Prostate gland (tissue), 2 donors: Measurements from ENCODE around the gene TLR10. TPM values are rescaled to one million over a fixed set of nuclear protein-coding genes. Genes with fewer than 3 reads are reported as not detected.
A peak's percentile ranks its signal among the peaks of the same experiment; 100 is the strongest.

Source experiments
- DNase-seq: peaks from one replicate; pipeline ENCODE4 v3.0.0-alpha.2; 2019; ENCODE audit warnings: low spot score
- H3K27ac ChIP-seq, 2 donors: fragments of 200-600 bp; sonication (generic); 2 replicates each; pipeline ENCODE4 v1.5.1; 2017 to 2019
- H3K27me3 ChIP-seq: fragments of 200-600 bp; sonication (generic); replicated peaks from 2 replicates; pipeline ENCODE4 v1.5.1; 2019; ENCODE audit not compliant: insufficient read depth
- H3K36me3 ChIP-seq, 2 donors: fragments of 200-600 bp; sonication (generic); 1 replicate in 1 of 2; 2 replicates in 1 of 2; pipeline versions ENCODE4 v1.5.1 to v1.8.1; 2017 to 2019
- H3K4me1 ChIP-seq: fragments of 200-600 bp; sonication (generic); replicated peaks from 2 replicates; pipeline ENCODE4 v1.5.1; 2019
- H3K4me3 ChIP-seq, 2 donors: fragments of 200-600 bp; sonication (generic); 2 replicates each; pipeline ENCODE4 v1.5.1; 2017 to 2019
- H3K9me3 ChIP-seq: fragments of 200-600 bp; sonication (generic); 2 replicates; pipeline ENCODE4 v1.5.1; 2017
- POLR2A ChIP-seq: fragments of 450-650 bp; IDR thresholded peaks from one replicate; pipeline ENCODE4 v1.6.1; 2016; ENCODE audit warnings: antibody characterized with exemption, mild to moderate bottlenecking
- POLR2AphosphoS5 ChIP-seq: sonication (generic); formaldehyde crosslinking; IDR thresholded peaks from one replicate; pipeline ENCODE4 v1.6.1; 2017; ENCODE audit warnings: antibody characterized with exemption
- WGBS: methylation state at CpG from one replicate; pipeline ENCODE4 v1.1.5; 2018; 5-methylcytosine and 5-hydroxymethylcytosine counted together
- intact Hi-C: fragments of 100-400 bp; cut with DNase I; formaldehyde crosslinking; loops from one replicate; pipeline ENCODE4 v1.14.2; 2022
- total RNA-seq, 2 donors: library from RNA; depleted of rRNA; stranded (reverse); fragments of >200 nt; gene quantifications; one replicate each; pipeline ENCODE4 v1.1.0, GENCODE V29; 2016
- TF ChIP-seq, protein P1 (sequence below), 4 experiments: fragments of 200-600 bp in 2 of 4; fragments of 450-650 bp in 2 of 4; sonication (generic) in 2 of 4; IDR thresholded peaks; 1 replicate in 3 of 4; 2 replicates in 1 of 4; pipeline ENCODE4 v1.5.1; 2016 to 2019; ENCODE audit warnings: antibody characterized with exemption in 4 of 4, mild to moderate bottlenecking in 2 of 4, moderate library complexity in 2 of 4

TLR10 gene
- total RNA-seq, 2 donors from 2014 or later, result 0.14 to 0.68 TPM

GRCh38 chr4:38822748-38823303 is 40.0 kb upstream of the TLR10 start:
- Histone ChIP-seq H3K27ac (no peak overlapping the region), H3K4me1 (no peaks in the 10 kb centered on the region), H3K36me3 (no peaks in the 10 kb centered on the region), H3K9me3 (no peaks in the 10 kb centered on the region), H3K4me3 (no peak overlapping the region), H3K27me3 (no peaks in the 10 kb centered on the region)
- 93% methylated on average over 5 of the region's 5 CpGs for WGBS
- DNase-seq, result no peak
- TF ChIP-seq, protein P1, sequence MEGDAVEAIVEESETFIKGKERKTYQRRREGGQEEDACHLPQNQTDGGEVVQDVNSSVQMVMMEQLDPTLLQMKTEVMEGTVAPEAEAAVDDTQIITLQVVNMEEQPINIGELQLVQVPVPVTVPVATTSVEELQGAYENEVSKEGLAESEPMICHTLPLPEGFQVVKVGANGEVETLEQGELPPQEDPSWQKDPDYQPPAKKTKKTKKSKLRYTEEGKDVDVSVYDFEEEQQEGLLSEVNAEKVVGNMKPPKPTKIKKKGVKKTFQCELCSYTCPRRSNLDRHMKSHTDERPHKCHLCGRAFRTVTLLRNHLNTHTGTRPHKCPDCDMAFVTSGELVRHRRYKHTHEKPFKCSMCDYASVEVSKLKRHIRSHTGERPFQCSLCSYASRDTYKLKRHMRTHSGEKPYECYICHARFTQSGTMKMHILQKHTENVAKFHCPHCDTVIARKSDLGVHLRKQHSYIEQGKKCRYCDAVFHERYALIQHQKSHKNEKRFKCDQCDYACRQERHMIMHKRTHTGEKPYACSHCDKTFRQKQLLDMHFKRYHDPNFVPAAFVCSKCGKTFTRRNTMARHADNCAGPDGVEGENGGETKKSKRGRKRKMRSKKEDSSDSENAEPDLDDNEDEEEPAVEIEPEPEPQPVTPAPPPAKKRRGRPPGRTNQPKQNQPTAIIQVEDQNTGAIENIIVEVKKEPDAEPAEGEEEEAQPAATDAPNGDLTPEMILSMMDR (IDR thresholded peaks at IDR 0.05), result no peak
- no peak for TF ChIP-seq POLR2A
- intact Hi-C loops, result no loop called here

DNA sequence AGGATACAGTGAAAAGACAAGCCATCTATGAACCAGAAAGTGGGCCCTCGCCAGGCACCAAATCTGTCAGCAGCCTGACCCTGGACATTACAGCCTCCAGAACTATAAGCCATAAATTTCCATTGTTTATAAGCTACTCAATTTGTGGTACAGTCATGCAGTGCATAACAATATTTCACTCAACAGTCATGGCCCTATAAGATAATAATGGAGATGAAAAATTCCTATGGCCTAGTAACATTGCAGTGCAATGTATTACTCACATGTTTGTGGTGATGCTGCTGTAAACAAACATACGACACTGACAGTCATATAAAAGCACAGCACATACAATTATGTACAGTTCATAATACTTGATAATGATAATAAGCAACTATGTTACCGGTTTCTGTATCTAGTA is 38.9 kb upstream of the TLR10 start:
- no peaks in the 10 kb centered on the region for H3K27me3 ChIP-seq
- H3K4me1 ChIP-seq, result no peaks in the 10 kb centered on the region
- no peaks in the 10 kb centered on the region for H3K9me3 ChIP-seq
- no peaks in the 10 kb centered on the region for H3K36me3 ChIP-seq
- no peak overlapping the region for H3K27ac ChIP-seq
- no peak overlapping the region for H3K4me3 ChIP-seq
- TF ChIP-seq POLR2AphosphoS5, result no peak
- TF ChIP-seq POLR2A, result no peak
- TF ChIP-seq, protein P1 (IDR thresholded peaks at IDR 0.05), result no peak
- intact Hi-C loops, result no loop called here
- WGBS, result 88% methylated on average over 3 of the region's 3 CpGs
- no peak for DNase-seq

DNA sequence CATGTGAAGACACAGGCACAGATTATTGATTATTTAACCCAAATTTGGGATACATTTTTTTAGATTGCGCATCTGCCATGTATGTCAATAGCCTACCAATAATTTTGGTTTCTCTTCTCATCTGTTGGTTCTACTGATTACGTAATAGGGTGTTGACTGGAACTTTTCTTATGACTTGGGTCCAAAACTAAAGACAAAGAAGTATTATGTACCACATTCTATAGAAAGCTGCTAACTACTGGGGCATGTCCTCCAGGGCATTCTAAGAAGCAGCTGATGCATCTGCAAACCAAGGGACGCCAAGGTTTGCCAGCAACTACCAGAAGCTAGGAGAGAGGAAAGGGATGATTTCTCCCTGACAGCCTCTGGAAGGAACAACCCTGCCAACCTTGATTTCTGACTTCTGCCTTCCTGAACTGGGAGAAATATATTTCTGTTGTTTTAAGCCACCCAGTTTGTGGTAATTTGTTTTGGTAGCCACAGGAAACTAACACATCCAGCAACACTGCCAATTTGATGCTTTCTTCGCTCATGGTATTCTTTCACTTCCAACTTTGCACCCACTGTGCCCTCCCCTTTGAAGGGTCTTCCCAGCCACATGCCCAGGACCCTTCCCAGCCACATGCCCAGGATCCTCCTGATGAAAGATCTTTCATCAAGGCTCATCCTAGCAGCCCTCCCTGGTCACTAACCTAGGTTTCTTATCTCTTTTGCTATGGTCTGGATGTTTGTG is 37.7 kb upstream of the TLR10 start:
- Histone ChIP-seq H3K4me3 (no peak overlapping the region), H3K9me3 (no peaks in the 10 kb centered on the region), H3K27ac (no peak overlapping the region), H3K36me3 (no peaks in the 10 kb centered on the region), H3K27me3 (no peaks in the 10 kb centered on the region), H3K4me1 (no peaks in the 10 kb centered on the region)
- no peak for DNase-seq
- intact Hi-C loops, result no loop called here
- WGBS, result 87% methylated on average over 4 of the region's 4 CpGs
- TF ChIP-seq POLR2A (no peak), POLR2AphosphoS5 (no peak)
- TF ChIP-seq, protein P1 (IDR thresholded peaks at IDR 0.05), result no peak

DNA sequence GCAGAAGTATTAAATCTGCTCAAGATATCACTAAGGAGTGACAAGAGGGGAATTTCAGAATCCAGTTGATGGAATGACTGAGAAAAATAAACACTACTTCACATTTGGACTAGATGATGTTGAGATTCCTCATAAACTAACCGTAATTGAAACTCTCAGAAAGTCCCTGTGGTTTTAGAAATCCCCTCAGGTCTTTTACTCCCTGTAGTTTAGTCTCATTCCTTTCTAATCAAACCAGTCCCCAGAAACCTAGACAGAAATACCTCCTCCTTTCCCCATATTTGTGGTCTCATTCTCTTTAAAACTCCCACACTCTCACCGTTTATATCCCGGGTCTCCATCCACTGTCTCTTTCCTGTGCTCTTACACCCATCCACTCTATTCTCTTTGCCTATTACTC is 36.8 kb upstream of the TLR10 start:
- Histone ChIP-seq H3K36me3 (no peaks in the 10 kb centered on the region), H3K27me3 (peaks cover 3% of the 10 kb centered on the region), H3K4me1 (no peaks in the 10 kb centered on the region), H3K4me3 (no peak overlapping the region), H3K27ac (no peak overlapping the region), H3K9me3 (no peaks in the 10 kb centered on the region)
- TF ChIP-seq POLR2AphosphoS5, result no peak
- TF ChIP-seq, protein P1 (IDR thresholded peaks at IDR 0.05), result no peak
- TF ChIP-seq POLR2A, result no peak
- DNase-seq, result no peak
- 25% methylated on average over 3 of the region's 3 CpGs for WGBS
- intact Hi-C loops, result no loop called here

DNA sequence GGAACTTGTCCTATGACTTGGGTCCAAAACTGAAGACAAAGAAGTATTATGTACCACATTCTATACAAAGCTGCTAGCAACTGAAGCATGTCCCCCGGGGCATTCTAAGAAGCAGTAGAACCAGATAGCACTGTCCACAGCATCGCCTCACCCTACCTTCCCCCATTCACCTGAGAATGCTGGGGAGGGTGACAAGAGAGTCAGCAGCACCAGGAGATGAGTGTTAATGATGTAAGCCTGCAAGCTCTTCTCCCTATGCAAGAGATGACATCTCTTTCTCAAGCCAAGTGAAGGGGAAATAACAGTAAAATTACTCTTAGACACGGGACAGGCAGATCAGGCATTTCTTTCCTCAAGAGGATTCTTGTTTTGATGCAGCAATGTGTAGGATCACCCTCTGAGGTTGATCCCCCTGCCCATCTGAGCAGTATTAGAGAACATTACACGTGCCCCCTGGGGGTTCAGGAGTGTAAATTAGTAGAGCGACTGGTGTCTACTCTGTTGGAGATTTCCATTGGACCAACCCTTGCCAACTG is 35.7 kb upstream of the TLR10 start:
- Histone ChIP-seq H3K4me1 (no peaks in the 10 kb centered on the region), H3K27me3 (peaks cover 3% of the 10 kb centered on the region), H3K36me3 (no peaks in the 10 kb centered on the region), H3K27ac (no peak overlapping the region), H3K4me3 (no peak overlapping the region), H3K9me3 (no peaks in the 10 kb centered on the region)
- intact Hi-C loops, result no loop called here
- TF ChIP-seq POLR2A, result no peak
- no peak for TF ChIP-seq POLR2AphosphoS5
- TF ChIP-seq, protein P1 (IDR thresholded peaks at IDR 0.05), result no peak
- DNase-seq, result peak; percentile 10
- 49% methylated on average over 5 of the region's 5 CpGs for WGBS
